ENCODE results near the gene CFTR.
"Not testable (repeated sequence)": the region's sequence is repeated elsewhere in the genome, so short reads cannot be mapped to it uniquely, and the experiment has no call there.

CFTR gene

GRCh38 chr7:117479225-117480054 is at the start of gene CFTR:
Gene CFTR, plus strand, starts transcription at chr7:117480025. Its CDS starts 70 bp downstream, at chr7:117480095.
- H3K4me3 ChIP-seq, result no peak within 1 kb of the TSS
- no peak within 1 kb of the TSS for H3K9ac ChIP-seq
- H3K27ac ChIP-seq, result no peak within 1 kb of the TSS
- H3K27me3 ChIP-seq, result no peaks in the 10 kb centered on the region
- no peak within 1 kb of the TSS for H3K4me2 ChIP-seq
- peaks cover 0 to 9% (median 0%) of the 10 kb centered on the region in 10 experiments; a peak in 1 of 20 replicates for H3K4me1 ChIP-seq
- H3K9me3 ChIP-seq (replicated peaks in 1 of 11), result peaks cover 0 to 6% (median 0%) of the 10 kb centered on the region in 11 experiments; a peak in 2 of 22 replicates
- TF ChIP-seq Cebpa-rat (IDR thresholded peaks at IDR 0.05), result no peak
- H4K20me1 ChIP-seq, result no peaks in the 10 kb centered on the region
- H3K36me3 ChIP-seq, result no peaks in the 10 kb centered on the region

DNA sequence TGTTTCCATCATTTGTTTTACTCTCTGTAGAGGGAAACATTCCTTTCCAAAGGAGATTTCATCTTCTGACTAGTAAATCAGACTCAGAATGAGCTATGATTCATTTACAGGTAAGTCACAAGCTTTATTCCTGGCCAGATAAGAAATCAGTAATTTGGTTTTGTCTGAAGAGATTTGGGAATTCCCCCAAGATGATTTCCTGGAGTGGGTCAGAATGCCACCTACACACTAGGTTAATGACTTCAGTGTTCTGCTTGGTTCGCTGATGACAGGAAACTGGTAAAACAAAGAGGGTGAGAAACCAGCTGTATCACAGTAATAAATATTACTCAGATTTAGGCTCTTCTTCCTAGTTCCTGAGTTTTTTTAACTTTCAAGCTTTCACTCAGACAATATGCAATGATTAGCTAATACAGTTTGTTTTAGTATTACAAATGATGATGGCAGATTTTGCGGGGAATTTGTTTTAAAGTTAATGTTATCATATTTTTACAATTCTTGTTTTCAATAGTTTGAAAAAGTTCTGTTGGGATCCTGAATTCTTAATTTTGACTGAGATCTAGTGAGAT is 44.3 kb upstream of the CFTR start:
- Histone ChIP-seq H3K9me3 (replicated peaks in 1 of 11) (no peaks in the 10 kb centered on the region), H4K20me1 (no peaks in the 10 kb centered on the region), H3K4me3 (no peak overlapping the region), H3K27me3 (no peaks in the 10 kb centered on the region), H3K27ac (no peak overlapping the region), H3K4me2 (peak overlapping the region in 1 of 11 experiments; percentile 26; a peak in 1 of 22 replicates), H3K36me3 (no peaks in the 10 kb centered on the region), H3K4me1 (peaks cover 0 to 5% (median 0%) of the 10 kb centered on the region in 10 experiments; a peak in 1 of 20 replicates), H3K9ac (no peak overlapping the region)
- TF ChIP-seq Cebpa-rat (IDR thresholded peaks at IDR 0.05), result no peak

GRCh38 chr7:117444646-117445045 is 35.2 kb upstream of the CFTR start:
- no peaks in the 10 kb centered on the region for H3K4me1 ChIP-seq
- no peak overlapping the region for H3K4me2 ChIP-seq
- no peak for TF ChIP-seq Cebpa-rat (IDR thresholded peaks at IDR 0.05)
- no peaks in the 10 kb centered on the region for H3K27me3 ChIP-seq
- no peaks in the 10 kb centered on the region for H4K20me1 ChIP-seq
- no peak overlapping the region for H3K27ac ChIP-seq
- H3K4me3 ChIP-seq, result no peak overlapping the region
- no peak overlapping the region for H3K9ac ChIP-seq
- H3K36me3 ChIP-seq, result no peaks in the 10 kb centered on the region
- peaks cover 4 to 7% (median 5%) of the 10 kb centered on the region in 11 experiments; a peak in 13 of 22 replicates for H3K9me3 ChIP-seq (replicated peaks in 1 of 11)

- Histone ChIP-seq H3K27ac (no peak overlapping the region), H3K4me2 (no peak overlapping the region), H3K4me1 (no peaks in the 10 kb centered on the region), H3K9ac (no peak overlapping the region), H3K9me3 (replicated peaks in 1 of 11) (peaks cover 4 to 10% (median 5%) of the 10 kb centered on the region in 11 experiments; a peak in 13 of 22 replicates), H3K36me3 (no peaks in the 10 kb centered on the region), H3K4me3 (no peak overlapping the region), H4K20me1 (no peaks in the 10 kb centered on the region), H3K27me3 (no peaks in the 10 kb centered on the region)
- no peak for TF ChIP-seq Cebpa-rat (IDR thresholded peaks at IDR 0.05)
These were observed 34.6 kb upstream of the CFTR start for GRCh38 chr7:117445206-117445605.

DNA sequence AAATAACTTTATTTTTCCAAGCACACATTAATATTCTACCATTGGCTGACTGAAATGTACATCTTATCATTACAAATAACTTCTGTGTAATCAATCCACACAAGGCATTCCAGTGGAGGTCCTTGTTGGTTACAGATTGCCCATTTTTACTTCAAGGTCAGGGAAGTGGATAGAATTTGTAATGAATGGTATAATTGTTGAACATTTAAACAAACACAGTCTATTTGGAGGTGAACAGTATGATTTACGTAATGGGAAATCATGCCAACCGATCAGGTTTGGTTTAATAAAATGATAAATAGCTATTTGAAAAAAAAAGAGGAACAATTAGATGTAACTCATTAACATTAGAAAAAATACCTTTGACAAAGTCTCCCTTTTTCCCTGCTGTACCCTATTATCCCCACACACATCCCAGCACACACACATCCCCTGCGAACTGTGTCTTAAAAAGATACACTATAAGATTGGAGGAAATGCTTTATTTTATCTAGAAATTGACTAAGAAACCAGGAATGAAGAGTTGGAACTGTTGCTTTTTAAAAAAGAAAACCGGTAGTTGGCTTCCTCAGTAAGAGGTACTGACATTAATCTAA is 33.5 kb upstream of the CFTR start:
- Histone ChIP-seq H3K9me3 (replicated peaks in 1 of 11) (peaks cover 0 to 15% (median 0%) of the 10 kb centered on the region in 11 experiments; a peak in 4 of 22 replicates), H3K36me3 (no peaks in the 10 kb centered on the region), H3K27me3 (no peaks in the 10 kb centered on the region), H3K4me1 (no peaks in the 10 kb centered on the region), H3K9ac (no peak overlapping the region), H4K20me1 (no peaks in the 10 kb centered on the region), H3K4me2 (no peak overlapping the region), H3K27ac (no peak overlapping the region), H3K4me3 (no peak overlapping the region)
- TF ChIP-seq Cebpa-rat (IDR thresholded peaks at IDR 0.05), result no peak

GRCh38 chr7:117448655-117449054 is 31.2 kb upstream of the CFTR start:
- H3K4me3 ChIP-seq, result no peak overlapping the region
- no peak for TF ChIP-seq Cebpa-rat (IDR thresholded peaks at IDR 0.05)
- peaks cover 0 to 15% (median 0%) of the 10 kb centered on the region in 11 experiments; a peak in 3 of 22 replicates for H3K9me3 ChIP-seq (replicated peaks in 1 of 11)
- H3K36me3 ChIP-seq, result no peaks in the 10 kb centered on the region
- H4K20me1 ChIP-seq, result no peaks in the 10 kb centered on the region
- no peaks in the 10 kb centered on the region for H3K27me3 ChIP-seq
- H3K9ac ChIP-seq, result no peak overlapping the region
- H3K4me2 ChIP-seq, result no peak overlapping the region
- no peak overlapping the region for H3K27ac ChIP-seq
- H3K4me1 ChIP-seq, result no peaks in the 10 kb centered on the region

- Histone ChIP-seq H4K20me1 (no peaks in the 10 kb centered on the region), H3K36me3 (no peaks in the 10 kb centered on the region), H3K27me3 (no peaks in the 10 kb centered on the region), H3K4me1 (no peaks in the 10 kb centered on the region), H3K4me2 (no peak overlapping the region), H3K9me3 (replicated peaks in 1 of 11) (peaks cover 0 to 6% (median 0%) of the 10 kb centered on the region in 11 experiments; a peak in 1 of 22 replicates), H3K4me3 (no peak overlapping the region), H3K9ac (no peak overlapping the region), H3K27ac (no peak overlapping the region)
- TF ChIP-seq Cebpa-rat (IDR thresholded peaks at IDR 0.05), result no peak
These were observed 20.7 kb upstream of the CFTR start for GRCh38 chr7:117458977-117459583.

- no peaks in the 10 kb centered on the region for H3K4me1 ChIP-seq
- TF ChIP-seq Cebpa-rat (IDR thresholded peaks at IDR 0.05), result no peak
- no peak overlapping the region for H3K27ac ChIP-seq
- no peak overlapping the region for H3K4me3 ChIP-seq
- H3K4me2 ChIP-seq, result no peak overlapping the region
- no peaks in the 10 kb centered on the region for H3K27me3 ChIP-seq
- H3K9me3 ChIP-seq (replicated peaks in 1 of 11), result peaks cover 0 to 6% (median 0%) of the 10 kb centered on the region in 11 experiments; a peak in 1 of 22 replicates
- H3K36me3 ChIP-seq, result no peaks in the 10 kb centered on the region
- H4K20me1 ChIP-seq, result no peaks in the 10 kb centered on the region
- H3K9ac ChIP-seq, result no peak overlapping the region
These were observed 20.1 kb upstream of the CFTR start for GRCh38 chr7:117459735-117460134.

DNA sequence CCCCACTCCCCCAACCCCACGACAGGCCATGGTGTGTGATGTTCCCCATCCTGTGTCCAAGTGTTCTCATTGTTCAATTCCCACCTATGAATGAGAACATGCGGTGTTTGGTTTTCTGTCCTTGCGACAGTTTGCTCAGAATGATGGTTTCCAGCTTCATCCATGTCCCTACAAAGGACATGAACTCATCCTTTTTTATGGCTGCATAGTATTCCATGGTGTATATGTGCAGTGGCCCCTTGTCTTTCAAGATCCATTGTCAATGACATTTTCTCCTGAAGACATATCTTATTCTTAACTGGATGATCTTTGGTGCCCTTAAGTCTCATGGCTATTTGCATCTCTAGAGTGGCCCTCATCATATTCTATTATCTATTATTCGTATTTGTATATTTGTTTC is 19.0 kb upstream of the CFTR start:
- H3K4me3 ChIP-seq; H3K27ac ChIP-seq; H3K4me1 ChIP-seq; H4K20me1 ChIP-seq; H3K9me3 ChIP-seq (replicated peaks in 1 of 11); H3K4me2 ChIP-seq; H3K9ac ChIP-seq; H3K27me3 ChIP-seq; H3K36me3 ChIP-seq: not testable (repeated sequence)
